ENCODE results near the gene SEC16A. TPM values are rescaled to one million over a fixed set of nuclear protein-coding genes. Genes with fewer than 3 reads are reported as not detected.

SEC16A gene
- total RNA-seq, 2 donors from 2014 or later, result 94.7 to 111 TPM

DNA sequence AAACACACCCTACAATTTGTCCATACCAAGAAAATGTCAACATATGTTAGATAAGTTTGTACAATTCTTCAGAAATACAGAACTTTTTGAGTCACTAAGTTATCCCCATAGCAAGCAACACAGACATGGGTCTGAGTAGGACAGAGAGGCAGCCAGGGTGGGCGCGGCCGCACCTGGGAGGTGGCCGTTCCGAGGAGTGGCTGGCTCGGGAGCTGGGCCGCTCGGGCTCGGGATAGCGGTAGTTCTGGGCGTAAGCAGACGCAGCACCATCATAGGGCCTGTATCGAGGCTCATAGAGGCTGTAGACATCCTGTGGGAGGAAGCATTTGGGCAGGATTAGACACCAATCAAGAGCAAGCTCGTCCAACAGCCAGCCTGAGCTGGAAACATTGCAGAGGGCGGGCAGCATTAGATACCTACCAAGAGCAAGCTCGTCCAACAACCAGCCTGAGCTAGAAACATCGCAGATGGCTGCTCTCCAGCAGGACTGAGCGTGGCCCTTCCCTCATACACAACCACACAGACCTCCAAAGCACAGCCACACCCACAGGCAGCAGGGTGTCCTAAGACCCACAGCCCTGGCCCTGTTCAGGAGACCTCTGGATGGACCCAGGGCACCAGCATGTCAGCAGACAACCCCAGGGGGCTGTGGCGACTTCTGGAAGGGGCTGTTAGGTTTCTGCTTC, 10.9 kb downstream of the SEC16A start:
- no peaks in the 10 kb centered on the region for H3K4me1 ChIP-seq (replicated peaks)
- H3K9me3 ChIP-seq, result no peaks in the 10 kb centered on the region
- no peak overlapping the region for H3K4me3 ChIP-seq
- TF ChIP-seq POLR2A (IDR thresholded peaks at IDR 0.05) (no peak), POLR2AphosphoS5 (IDR thresholded peaks at IDR 0.05) (no peak)
- TF ChIP-seq, protein P1, sequence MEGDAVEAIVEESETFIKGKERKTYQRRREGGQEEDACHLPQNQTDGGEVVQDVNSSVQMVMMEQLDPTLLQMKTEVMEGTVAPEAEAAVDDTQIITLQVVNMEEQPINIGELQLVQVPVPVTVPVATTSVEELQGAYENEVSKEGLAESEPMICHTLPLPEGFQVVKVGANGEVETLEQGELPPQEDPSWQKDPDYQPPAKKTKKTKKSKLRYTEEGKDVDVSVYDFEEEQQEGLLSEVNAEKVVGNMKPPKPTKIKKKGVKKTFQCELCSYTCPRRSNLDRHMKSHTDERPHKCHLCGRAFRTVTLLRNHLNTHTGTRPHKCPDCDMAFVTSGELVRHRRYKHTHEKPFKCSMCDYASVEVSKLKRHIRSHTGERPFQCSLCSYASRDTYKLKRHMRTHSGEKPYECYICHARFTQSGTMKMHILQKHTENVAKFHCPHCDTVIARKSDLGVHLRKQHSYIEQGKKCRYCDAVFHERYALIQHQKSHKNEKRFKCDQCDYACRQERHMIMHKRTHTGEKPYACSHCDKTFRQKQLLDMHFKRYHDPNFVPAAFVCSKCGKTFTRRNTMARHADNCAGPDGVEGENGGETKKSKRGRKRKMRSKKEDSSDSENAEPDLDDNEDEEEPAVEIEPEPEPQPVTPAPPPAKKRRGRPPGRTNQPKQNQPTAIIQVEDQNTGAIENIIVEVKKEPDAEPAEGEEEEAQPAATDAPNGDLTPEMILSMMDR (IDR thresholded peaks at IDR 0.05), result no peak
- H3K36me3 ChIP-seq, result peaks cover 23 to 44% of the 10 kb centered on the region in 2 donors
- DNase-seq (ENCODE audit: low spot score), result no peak
- 92% methylated on average over 19 of the region's 19 CpGs for WGBS
- H3K27me3 ChIP-seq (replicated peaks; ENCODE audit: insufficient read depth), result no peaks in the 10 kb centered on the region
- H3K27ac ChIP-seq, result no peak overlapping the region
- intact Hi-C loops (cut with DNase I), result no loop called here

DNA sequence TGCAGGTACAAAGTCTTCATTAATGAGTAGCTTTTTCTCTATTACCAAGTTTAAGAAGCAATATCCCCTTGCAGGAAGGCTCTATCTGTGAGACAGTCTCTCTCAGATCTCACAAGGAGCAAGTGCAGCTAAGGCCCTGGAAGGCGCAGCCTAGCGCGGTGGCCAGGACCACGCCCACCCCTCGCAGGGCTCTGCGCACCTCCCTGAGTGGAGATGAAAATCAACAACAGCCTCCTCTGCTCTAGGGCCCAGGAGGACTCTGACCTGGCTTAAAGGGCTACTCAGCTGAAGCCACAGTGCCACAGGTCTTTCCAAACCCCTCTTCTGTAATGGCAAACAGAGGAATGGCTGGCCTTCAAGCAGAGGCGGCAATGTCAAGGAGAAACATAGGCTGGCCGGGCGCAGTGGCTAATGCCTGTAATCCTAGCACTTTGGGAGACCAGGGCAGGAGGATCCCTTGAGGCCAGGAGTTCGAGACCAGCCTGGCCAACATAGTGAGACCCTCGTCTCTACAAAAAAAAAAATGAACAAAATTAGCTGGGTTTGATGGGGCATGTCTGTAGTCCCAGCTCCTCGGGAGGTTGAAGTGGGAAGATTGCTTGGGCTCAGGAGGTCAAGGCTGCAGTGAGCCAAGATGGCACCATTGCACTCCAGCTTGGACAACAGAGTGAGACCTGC, 11.9 kb downstream of the SEC16A start:
- no peaks in the 10 kb centered on the region for H3K9me3 ChIP-seq
- no peak overlapping the region for H3K4me3 ChIP-seq
- intact Hi-C loops (cut with DNase I), result no loop called here
- H3K27ac ChIP-seq, result no peak overlapping the region
- TF ChIP-seq, protein P1 (IDR thresholded peaks at IDR 0.05), result no peak
- no peak for TF ChIP-seq POLR2AphosphoS5 (IDR thresholded peaks at IDR 0.05)
- TF ChIP-seq POLR2A (IDR thresholded peaks at IDR 0.05), result no peak
- H3K4me1 ChIP-seq (replicated peaks), result no peaks in the 10 kb centered on the region
- no peaks in the 10 kb centered on the region for H3K27me3 ChIP-seq (replicated peaks; ENCODE audit: insufficient read depth)
- peaks cover 15 to 34% of the 10 kb centered on the region in 2 donors for H3K36me3 ChIP-seq
- no peak for DNase-seq (ENCODE audit: low spot score)
- 88% methylated on average over 12 of the region's 12 CpGs for WGBS

DNA sequence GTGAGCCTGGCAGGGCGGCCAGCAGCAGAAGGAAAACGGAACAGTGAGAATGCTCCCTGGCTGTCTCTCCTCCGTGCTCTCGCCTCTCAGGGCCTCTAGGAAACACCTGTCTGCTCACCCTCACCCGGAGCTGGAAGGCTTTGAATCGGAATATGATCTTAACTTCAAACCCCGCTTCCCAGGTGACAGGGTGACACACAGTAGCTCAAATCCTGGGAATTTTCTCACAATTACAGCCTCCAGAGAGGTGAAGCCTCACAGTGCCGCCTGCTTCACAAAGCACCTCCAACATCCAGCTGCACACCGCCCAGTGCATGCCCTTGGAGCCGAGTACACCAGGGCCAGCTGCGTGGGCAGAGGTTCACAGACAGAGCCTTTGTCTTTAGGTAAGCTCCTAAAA, 12.5 kb downstream of the SEC16A start:
- intact Hi-C loops (cut with DNase I), result no loop called here
- Histone ChIP-seq H3K36me3 (peaks cover 15 to 32% of the 10 kb centered on the region in 2 donors), H3K27ac (no peak overlapping the region)

DNA sequence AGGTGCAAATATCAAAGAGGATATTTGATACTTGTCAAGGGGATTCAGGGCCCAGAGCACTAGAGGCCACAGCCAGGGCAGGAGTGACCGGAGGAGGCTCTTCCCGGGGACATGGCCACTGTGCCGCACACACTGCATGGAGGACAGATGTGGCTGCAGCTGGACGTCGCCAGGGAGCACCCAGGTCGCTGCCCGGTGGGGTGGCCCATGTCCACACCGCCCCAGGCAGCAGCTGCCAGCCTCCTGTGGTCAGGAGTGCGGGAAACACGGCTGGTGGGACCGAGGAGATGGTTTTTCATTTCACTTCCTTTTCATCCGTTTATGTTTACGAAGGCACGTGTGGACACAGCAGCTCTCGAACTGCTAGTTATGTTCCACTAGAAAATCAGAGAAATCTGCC, 15.1 kb downstream of the SEC16A start:
- no peaks in the 10 kb centered on the region for H3K27me3 ChIP-seq (replicated peaks; ENCODE audit: insufficient read depth)
- H3K36me3 ChIP-seq, result peaks cover 22 to 40% of the 10 kb centered on the region in 2 donors
- H3K4me1 ChIP-seq (replicated peaks), result no peaks in the 10 kb centered on the region

More for the DNA sequence above, 12.5 kb downstream of the SEC16A start:
- Histone ChIP-seq H3K4me1 (replicated peaks) (no peaks in the 10 kb centered on the region), H3K4me3 (no peak overlapping the region), H3K27me3 (replicated peaks; ENCODE audit: insufficient read depth) (no peaks in the 10 kb centered on the region), H3K9me3 (no peaks in the 10 kb centered on the region)
- TF ChIP-seq, protein P1 (IDR thresholded peaks at IDR 0.05), result no peak
- TF ChIP-seq POLR2A (IDR thresholded peaks at IDR 0.05) (no peak), POLR2AphosphoS5 (IDR thresholded peaks at IDR 0.05) (no peak)
- DNase-seq (ENCODE audit: low spot score), result no peak
- 93% methylated on average over 11 of the region's 11 CpGs for WGBS

More for the DNA sequence above, 15.1 kb downstream of the SEC16A start:
- no peak for TF ChIP-seq POLR2AphosphoS5 (IDR thresholded peaks at IDR 0.05)
- TF ChIP-seq POLR2A (IDR thresholded peaks at IDR 0.05), result no peak
- TF ChIP-seq, protein P1 (IDR thresholded peaks at IDR 0.05), result no peak
- no peak for DNase-seq (ENCODE audit: low spot score)
- no peak overlapping the region for H3K4me3 ChIP-seq
- intact Hi-C loops (cut with DNase I), result no loop called here
- 91% methylated on average over 15 of the region's 15 CpGs for WGBS
- H3K27ac ChIP-seq, result no peak overlapping the region
- no peaks in the 10 kb centered on the region for H3K9me3 ChIP-seq
